HEK293T (cell line): ENCODE data around the gene CNST.

Source experiments
- BHLHE40 ChIP-seq: fragments of 450-650 bp; IDR thresholded peaks from 2 replicates; pipeline ENCODE4 v1.6.1; 2016; ENCODE audit warnings: mild to moderate bottlenecking, moderate library complexity, borderline replicate concordance
- ELF4 ChIP-seq: fragments of 450-650 bp; IDR thresholded peaks from 2 replicates; pipeline ENCODE4 v1.6.1; 2017; ENCODE audit warnings: antibody characterized with exemption
- FOXA1 ChIP-seq: fragments of 450-650 bp; IDR thresholded peaks from 2 replicates; pipeline ENCODE4 v1.6.1; 2016; ENCODE audit warnings: mild to moderate bottlenecking
- FOXK2 ChIP-seq: fragments of 450-650 bp; IDR thresholded peaks from 2 replicates; pipeline ENCODE4 v1.6.1; 2016; ENCODE audit warnings: mild to moderate bottlenecking
- FOXM1 ChIP-seq: fragments of 450-650 bp; IDR thresholded peaks from 2 replicates; pipeline ENCODE4 v1.6.1; 2017; ENCODE audit warnings: mild to moderate bottlenecking, borderline replicate concordance
- L3MBTL2 ChIP-seq: fragments of 450-650 bp; conservative IDR thresholded peaks from 2 replicates; pipeline ENCODE4 v1.6.1; 2016; ENCODE audit warnings: mild to moderate bottlenecking
- NFRKB ChIP-seq: fragments of 450-650 bp; IDR thresholded peaks from 2 replicates; pipeline ENCODE4 v1.6.1; 2016; ENCODE audit warnings: mild to moderate bottlenecking, moderate library complexity
- SP1 ChIP-seq: fragments of 450-650 bp; IDR thresholded peaks from 2 replicates; pipeline ENCODE4 v1.6.1; 2017
- SUZ12 ChIP-seq: fragments of 450-650 bp; IDR thresholded peaks from 2 replicates; pipeline ENCODE4 v1.6.1; 2016; ENCODE audit warnings: mild to moderate bottlenecking
- TARDBP ChIP-seq: fragments of 450-650 bp; IDR thresholded peaks from 2 replicates; pipeline ENCODE4 v1.6.1; 2016
- ZNF384 ChIP-seq: fragments of 450-650 bp; IDR thresholded peaks from 2 replicates; pipeline ENCODE4 v1.6.1; 2016
- TF ChIP-seq, protein P1 (sequence below): fragments of 450-650 bp; IDR thresholded peaks from 2 replicates; pipeline ENCODE4 v1.6.1; 2016

DNA sequence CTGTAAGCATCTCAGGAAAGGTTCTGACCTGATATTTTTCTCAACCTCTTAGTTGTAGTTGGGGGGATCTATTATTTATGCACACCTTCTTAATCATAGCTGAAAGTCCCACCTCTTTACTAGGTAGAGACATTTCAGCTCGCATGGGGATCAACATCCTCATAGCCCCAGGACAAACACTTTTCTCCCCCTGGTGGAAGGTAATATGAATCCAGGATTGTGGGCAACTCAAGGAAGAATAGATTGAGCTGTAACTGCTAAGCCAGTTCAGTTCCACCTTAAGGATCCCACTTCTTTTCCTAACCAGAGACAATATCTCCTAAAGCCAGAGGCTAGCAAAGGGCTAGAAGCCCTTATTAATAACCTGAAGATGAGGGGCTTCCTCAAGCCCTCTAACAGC lies 33.7 kb upstream of the CNST start:
- TF ChIP-seq FOXM1 (no peak), SP1 (no peak), ELF4 (no peak), ZNF384 (no peak), SUZ12 (no peak), BHLHE40 (no peak), FOXA1 (no peak), NFRKB (no peak), L3MBTL2 (no peak), TARDBP (no peak), FOXK2 (no peak)
- TF ChIP-seq, protein P1, sequence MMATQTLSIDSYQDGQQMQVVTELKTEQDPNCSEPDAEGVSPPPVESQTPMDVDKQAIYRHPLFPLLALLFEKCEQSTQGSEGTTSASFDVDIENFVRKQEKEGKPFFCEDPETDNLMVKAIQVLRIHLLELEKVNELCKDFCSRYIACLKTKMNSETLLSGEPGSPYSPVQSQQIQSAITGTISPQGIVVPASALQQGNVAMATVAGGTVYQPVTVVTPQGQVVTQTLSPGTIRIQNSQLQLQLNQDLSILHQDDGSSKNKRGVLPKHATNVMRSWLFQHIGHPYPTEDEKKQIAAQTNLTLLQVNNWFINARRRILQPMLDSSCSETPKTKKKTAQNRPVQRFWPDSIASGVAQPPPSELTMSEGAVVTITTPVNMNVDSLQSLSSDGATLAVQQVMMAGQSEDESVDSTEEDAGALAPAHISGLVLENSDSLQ: no peak
